Measurements from ENCODE around the gene NNT.

GRCh38 chr5:43620944-43621505 lies 18.0 kb downstream of the NNT start:
- TF ChIP-seq CTCF (IDR thresholded peaks at IDR 0.05; ENCODE audit: control extremely low read depth in 1 of 3, insufficient read depth in 1 of 3, low read depth in 1 of 3, low read length in 3 of 3): no peak
- TF ChIP-seq CREB1 (IDR thresholded peaks at IDR 0.05): no peak
- no peak for TF ChIP-seq BACH1 (IDR thresholded peaks at IDR 0.05; ENCODE audit: low read length)
- no peak for TF ChIP-seq SP1 (IDR thresholded peaks at IDR 0.05; ENCODE audit: low read depth, low read length)
- no peak for TF ChIP-seq NRF1 (IDR thresholded peaks at IDR 0.05; ENCODE audit: low read depth, low read length)
- no peak for TF ChIP-seq ZNF274 (IDR thresholded peaks at IDR 0.05; ENCODE audit: borderline replicate concordance, extremely low read depth, low read length)
